Ammon's horn (tissue), 1 donor: ENCODE results near the gene GPR39.

ENCODE experiments used
- DNase-seq: peaks from one replicate; pipeline ENCODE4 v3.0.0-alpha.2; 2016; ENCODE audit warnings: low spot score

Gene GPR39

GRCh38 chr2:132414081-132414480, 2.5 kb upstream of the GPR39 start:
- DNase-seq: no peak

GRCh38 chr2:132415256-132415914, 1.2 kb upstream of the GPR39 start:
- DNase-seq: no peak

GRCh38 chr2:132415915-132416722, 486 bp upstream of the GPR39 start:
- peak; percentile 49 for DNase-seq

GRCh38 chr2:132417430-132418035, 928 bp downstream of the GPR39 start:
- no peak for DNase-seq

GRCh38 chr2:132419235-132419634, 2.6 kb downstream of the GPR39 start:
- DNase-seq: no peak

- DNase-seq: no peak
These were observed 3.3 kb downstream of the GPR39 start for GRCh38 chr2:132419941-132420340.

GRCh38 chr2:132420816-132421805, 4.5 kb downstream of the GPR39 start:
- DNase-seq: no peak

- DNase-seq: no peak
These were observed 6.1 kb downstream of the GPR39 start for GRCh38 chr2:132422736-132423135.

GRCh38 chr2:132424526-132425121, 8.0 kb downstream of the GPR39 start:
- peak; percentile 20 for DNase-seq

GRCh38 chr2:132426033-132426432, 9.4 kb downstream of the GPR39 start:
- DNase-seq: no peak

GRCh38 chr2:132426656-132427055, 10.1 kb downstream of the GPR39 start:
- no peak for DNase-seq

GRCh38 chr2:132429351-132429750, 12.7 kb downstream of the GPR39 start:
- no peak for DNase-seq

GRCh38 chr2:132429941-132430573, 13.5 kb downstream of the GPR39 start:
- DNase-seq: no peak

GRCh38 chr2:132430895-132431294, 14.3 kb downstream of the GPR39 start:
- no peak for DNase-seq

GRCh38 chr2:132437852-132438669, 21.5 kb downstream of the GPR39 start:
- DNase-seq: no peak

- no peak for DNase-seq
These were observed 22.1 kb downstream of the GPR39 start for GRCh38 chr2:132438691-132439090.

- DNase-seq: no peak
These were observed 23.2 kb downstream of the GPR39 start for GRCh38 chr2:132439703-132440398.

GRCh38 chr2:132441051-132441450, 24.4 kb downstream of the GPR39 start:
- DNase-seq: no peak

GRCh38 chr2:132442278-132442677, 25.7 kb downstream of the GPR39 start:
- no peak for DNase-seq
